ENCODE results near the gene DNMT3A.

DNMT3A gene

DNA sequence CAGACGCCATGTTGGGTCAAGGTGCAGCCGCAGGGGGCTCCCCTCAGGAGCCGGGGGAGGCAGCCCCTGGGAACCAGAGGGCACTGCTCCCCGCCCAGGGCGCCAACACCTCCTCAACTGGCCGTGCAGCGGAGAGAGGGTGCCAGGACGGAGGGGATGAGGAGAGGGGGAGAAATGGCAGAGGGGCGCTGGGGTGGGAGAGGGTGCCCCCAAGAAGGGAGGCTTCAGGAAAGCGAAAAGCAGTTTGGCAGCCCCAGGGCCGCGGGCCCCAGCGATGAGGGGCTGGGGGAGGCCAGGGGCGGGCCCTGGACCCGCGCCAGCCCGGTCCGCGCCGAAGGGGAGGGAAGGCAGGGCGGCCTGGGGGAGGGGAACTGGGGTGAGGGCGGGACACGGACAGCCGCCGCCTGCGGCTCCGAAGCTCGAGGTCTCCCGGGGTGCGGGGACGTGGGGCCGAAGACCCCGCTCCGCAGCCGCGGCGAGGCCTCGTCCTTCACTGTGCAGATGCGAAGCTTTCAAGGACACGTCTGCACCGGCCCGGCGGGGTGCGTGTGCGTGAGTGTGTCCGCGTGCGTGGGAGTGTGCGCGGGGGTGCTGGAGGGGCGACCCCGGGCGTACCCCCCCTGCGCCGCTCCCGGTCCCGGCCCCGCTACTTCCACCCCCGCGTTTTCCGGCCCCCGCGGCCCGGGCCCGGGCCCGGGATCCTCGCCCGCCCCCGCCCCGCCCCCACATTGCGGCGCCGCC, 1.4 kb downstream of the DNMT3A start:
- TF ChIP-seq POLR2AphosphoS5 (IDR thresholded peaks at IDR 0.05; ENCODE audit: low read depth, low read length) (no peak), SIN3A (IDR thresholded peaks at IDR 0.05; ENCODE audit: borderline replicate concordance, insufficient read depth, low read length) (no peak), TAF1 (IDR thresholded peaks at IDR 0.05; ENCODE audit: borderline replicate concordance, insufficient read depth, low read length) (no peak), REST (IDR thresholded peaks at IDR 0.05; ENCODE audit: insufficient read depth in 1 of 2, low read depth in 2 of 2, low read length in 2 of 2) (no peak), FOXP2 (optimal IDR thresholded peaks at IDR 0.05; ENCODE audit: borderline replicate concordance, extremely low read depth, extremely low read length, insufficient read depth) (no peak)

DNA sequence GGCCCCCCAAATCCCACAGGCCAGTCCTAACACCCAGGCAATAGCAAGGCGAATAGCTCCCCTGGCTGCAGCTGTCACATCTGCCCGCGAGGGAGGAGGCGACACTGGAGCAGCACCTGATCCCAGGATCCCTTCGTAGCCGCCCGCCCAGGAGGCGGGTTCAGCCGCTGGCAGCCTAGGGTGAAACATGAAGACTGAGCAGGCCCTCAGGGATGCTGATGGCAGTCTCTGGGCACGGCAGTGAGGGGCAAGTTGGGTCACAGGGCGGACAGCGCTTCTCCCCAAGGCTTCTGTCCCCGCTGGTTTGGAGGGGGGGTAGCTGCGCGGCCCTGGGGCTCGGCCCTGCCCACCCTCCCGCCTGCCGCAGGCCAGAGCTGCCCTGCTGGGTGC, 1.9 kb downstream of the DNMT3A start:
- TF ChIP-seq REST (IDR thresholded peaks at IDR 0.05; ENCODE audit: insufficient read depth in 1 of 2, low read depth in 2 of 2, low read length in 2 of 2) (no peak), TAF1 (IDR thresholded peaks at IDR 0.05; ENCODE audit: borderline replicate concordance, insufficient read depth, low read length) (no peak), SIN3A (IDR thresholded peaks at IDR 0.05; ENCODE audit: borderline replicate concordance, insufficient read depth, low read length) (no peak), FOXP2 (optimal IDR thresholded peaks at IDR 0.05; ENCODE audit: borderline replicate concordance, extremely low read depth, extremely low read length, insufficient read depth) (no peak)

- TF ChIP-seq FOXP2 (optimal IDR thresholded peaks at IDR 0.05; ENCODE audit: borderline replicate concordance, extremely low read depth, extremely low read length, insufficient read depth) = no peak
These were observed 2.5 kb downstream of the DNMT3A start for GRCh38 chr2:25339211-25339674.

GRCh38 chr2:25338401-25338800, 3.3 kb downstream of the DNMT3A start:
- TF ChIP-seq SIN3A (IDR thresholded peaks at IDR 0.05; ENCODE audit: borderline replicate concordance, insufficient read depth, low read length) (no peak), FOXP2 (optimal IDR thresholded peaks at IDR 0.05; ENCODE audit: borderline replicate concordance, extremely low read depth, extremely low read length, insufficient read depth) (no peak), REST (IDR thresholded peaks at IDR 0.05; ENCODE audit: insufficient read depth in 1 of 2, low read depth in 2 of 2, low read length in 2 of 2) (no peak), POLR2AphosphoS5 (IDR thresholded peaks at IDR 0.05; ENCODE audit: low read depth, low read length) (no peak), TAF1 (IDR thresholded peaks at IDR 0.05; ENCODE audit: borderline replicate concordance, insufficient read depth, low read length) (no peak)

DNA sequence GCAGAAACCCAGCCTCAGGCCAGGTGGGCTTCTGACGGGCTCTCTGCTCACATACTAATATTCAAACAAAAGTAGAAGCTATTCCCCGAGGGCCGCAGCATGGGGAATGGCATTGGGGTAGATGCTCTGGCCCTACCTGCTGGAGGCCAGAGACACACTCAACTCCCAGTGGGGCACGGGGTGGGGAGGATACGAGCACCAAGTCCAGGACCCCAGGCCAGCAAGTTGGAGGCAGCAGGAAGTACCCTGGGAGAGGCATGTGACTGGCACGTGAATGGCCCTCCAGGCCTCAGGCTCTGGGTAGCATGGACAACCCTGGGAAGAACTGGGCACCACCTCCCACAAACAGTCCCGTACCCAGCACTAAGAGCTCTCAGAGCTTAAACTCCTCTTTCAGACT, 3.8 kb downstream of the DNMT3A start:
- TF ChIP-seq TAF1 (IDR thresholded peaks at IDR 0.05; ENCODE audit: borderline replicate concordance, insufficient read depth, low read length) = no peak
- TF ChIP-seq REST (IDR thresholded peaks at IDR 0.05; ENCODE audit: insufficient read depth in 1 of 2, low read depth in 2 of 2, low read length in 2 of 2) = no peak
- TF ChIP-seq POLR2AphosphoS5 (IDR thresholded peaks at IDR 0.05; ENCODE audit: low read depth, low read length) = no peak
- no peak for TF ChIP-seq SIN3A (IDR thresholded peaks at IDR 0.05; ENCODE audit: borderline replicate concordance, insufficient read depth, low read length)
- TF ChIP-seq FOXP2 (optimal IDR thresholded peaks at IDR 0.05; ENCODE audit: borderline replicate concordance, extremely low read depth, extremely low read length, insufficient read depth) = no peak
